ENCODE measurements around the gene SIDT2.
"Not testable (repeated sequence)": the region's sequence is repeated elsewhere in the genome, so short reads cannot be mapped to it uniquely, and the experiment has no call there.

GRCh38 chr11:117206859-117207258 is 28.3 kb downstream of the SIDT2 start:
- not testable (repeated sequence) for TF ChIP-seq MAX (CRISPR knock-in tag; IDR thresholded peaks at IDR 0.05); CTCF (IDR thresholded peaks at IDR 0.05); PRDM15 (CRISPR knock-in tag; IDR thresholded peaks at IDR 0.05); TP53 (CRISPR knock-in tag; IDR thresholded peaks at IDR 0.05); KAT7 (CRISPR knock-in tag; IDR thresholded peaks at IDR 0.05; ENCODE audit: borderline replicate concordance); ZNF138 (CRISPR knock-in tag; conservative IDR thresholded peaks at IDR 0.05); MYBL2 (CRISPR knock-in tag; IDR thresholded peaks at IDR 0.05)

All from WTC11 (cell line).